ENCODE measurements around the gene LYVE1. TPM values are rescaled to one million over a fixed set of nuclear protein-coding genes. Genes with fewer than 3 reads are reported as not detected.
"Not testable (repeated sequence)": the region's sequence is repeated elsewhere in the genome, so short reads cannot be mapped to it uniquely, and the experiment has no call there.

Gene LYVE1
- total RNA-seq, 1 experiment from 2014 or later = not detected

DNA sequence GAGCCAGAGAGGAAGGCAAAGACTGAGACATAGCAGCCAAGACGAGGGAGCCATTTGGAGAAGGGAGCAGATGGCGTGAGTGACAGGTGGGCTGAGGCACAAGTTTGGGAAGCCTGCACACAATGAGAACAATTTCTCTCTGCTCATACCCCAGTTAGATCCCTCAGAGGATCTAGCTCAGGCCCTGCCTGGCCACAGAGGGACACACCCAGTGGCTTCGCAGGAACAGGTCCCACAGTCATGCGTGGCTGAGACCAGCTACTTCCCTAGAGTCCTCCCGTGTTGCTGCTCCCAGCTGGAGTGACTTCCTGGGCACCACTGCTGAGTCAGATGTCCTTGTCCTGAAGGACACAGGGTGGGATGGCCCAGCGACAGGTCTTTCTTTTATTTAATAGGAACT, 33.4 kb upstream of the LYVE1 start:
- peaks cover 16% of the 10 kb centered on the region for H3K4me1 ChIP-seq (replicated peaks)
- no peak overlapping the region for H3K4me3 ChIP-seq
- no peaks in the 10 kb centered on the region for H3K36me3 ChIP-seq
- no peak for DNase-seq (ENCODE audit: low read depth in 1 of 2, low spot score in 2 of 2)
- H3K27ac ChIP-seq = no peak overlapping the region
- no peaks in the 10 kb centered on the region for H3K9me3 ChIP-seq (replicated peaks)
- H3K27me3 ChIP-seq (replicated peaks) = no peaks in the 10 kb centered on the region

GRCh38 chr11:10600570-10601248, 32.2 kb upstream of the LYVE1 start:
- no peak for DNase-seq (ENCODE audit: low read depth in 1 of 2, low spot score in 2 of 2)
- Histone ChIP-seq H3K9me3 (replicated peaks) (no peaks in the 10 kb centered on the region), H3K4me3 (no peak overlapping the region), H3K4me1 (replicated peaks) (peaks cover 5% of the 10 kb centered on the region), H3K36me3 (no peaks in the 10 kb centered on the region), H3K27ac (no peak overlapping the region), H3K27me3 (replicated peaks) (no peaks in the 10 kb centered on the region)

DNA sequence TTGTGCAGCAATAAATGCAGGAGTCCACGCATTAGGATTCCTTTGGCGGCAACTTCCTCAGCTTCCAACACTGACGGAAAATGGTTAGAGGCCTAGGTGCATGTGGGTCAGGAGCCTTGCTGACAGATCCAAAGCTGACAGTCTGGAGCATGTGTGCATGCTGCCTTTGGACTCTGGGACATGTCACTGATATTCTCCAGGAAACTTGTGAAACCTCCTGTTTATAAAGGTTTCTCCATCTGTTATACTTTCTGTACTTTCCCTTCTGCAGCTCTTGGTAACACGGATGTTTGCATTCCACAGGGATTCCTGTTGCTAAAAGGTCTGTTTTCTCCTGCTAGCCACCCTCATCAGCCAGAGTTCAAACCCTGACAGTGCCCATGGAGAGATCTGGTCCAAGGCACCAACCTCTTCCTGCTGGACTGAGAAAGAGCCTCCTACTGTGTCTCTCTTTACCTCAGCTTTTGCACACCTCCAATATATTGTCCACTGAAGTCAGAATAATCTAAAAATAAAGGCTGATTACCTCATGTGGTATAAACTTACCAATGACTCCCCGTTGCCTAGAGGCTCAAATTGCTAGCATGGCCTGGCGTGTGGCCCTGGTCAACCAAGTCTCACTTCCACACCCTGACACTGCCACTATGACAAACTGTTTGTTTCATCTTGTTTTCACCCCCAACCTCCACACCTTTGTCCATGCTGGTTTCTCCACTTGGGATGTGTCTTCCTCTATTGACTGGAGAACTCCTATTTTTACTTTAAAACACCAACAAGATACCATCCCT, 31.1 kb upstream of the LYVE1 start:
- Histone ChIP-seq H3K4me3 (no peak overlapping the region), H3K27me3 (replicated peaks) (no peaks in the 10 kb centered on the region), H3K4me1 (replicated peaks) (peaks cover 4% of the 10 kb centered on the region; the same call in 1 of the 2 replicates), H3K27ac (no peak overlapping the region), H3K36me3 (no peaks in the 10 kb centered on the region), H3K9me3 (replicated peaks) (no peaks in the 10 kb centered on the region)
- DNase-seq (ENCODE audit: low read depth in 1 of 2, low spot score in 2 of 2) = no peak

DNA sequence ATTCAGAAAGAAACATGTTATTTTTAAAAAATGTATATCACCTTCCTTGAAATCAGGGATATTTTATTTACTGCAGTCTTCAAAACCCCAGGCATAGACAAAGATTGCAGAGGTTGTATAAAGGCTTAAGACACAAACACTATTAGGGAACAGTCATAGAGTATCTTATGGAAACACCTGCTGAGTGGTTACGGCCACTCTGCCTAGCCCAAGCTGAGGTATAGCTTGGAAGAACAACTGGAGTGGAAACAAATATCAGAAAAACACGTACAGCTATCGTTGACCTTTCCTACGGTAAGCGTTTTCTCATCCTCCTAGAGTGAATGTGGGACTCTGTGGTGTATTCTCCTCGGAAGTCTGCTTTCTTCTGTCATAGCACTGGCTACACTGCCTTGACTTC, 30.4 kb upstream of the LYVE1 start:
- Histone ChIP-seq H3K36me3 (no peaks in the 10 kb centered on the region), H3K4me1 (replicated peaks) (peaks cover 9% of the 10 kb centered on the region), H3K27me3 (replicated peaks) (no peaks in the 10 kb centered on the region), H3K4me3 (no peak overlapping the region), H3K9me3 (replicated peaks) (no peaks in the 10 kb centered on the region), H3K27ac (no peak overlapping the region)
- no peak for DNase-seq (ENCODE audit: low read depth in 1 of 2, low spot score in 2 of 2)

DNA sequence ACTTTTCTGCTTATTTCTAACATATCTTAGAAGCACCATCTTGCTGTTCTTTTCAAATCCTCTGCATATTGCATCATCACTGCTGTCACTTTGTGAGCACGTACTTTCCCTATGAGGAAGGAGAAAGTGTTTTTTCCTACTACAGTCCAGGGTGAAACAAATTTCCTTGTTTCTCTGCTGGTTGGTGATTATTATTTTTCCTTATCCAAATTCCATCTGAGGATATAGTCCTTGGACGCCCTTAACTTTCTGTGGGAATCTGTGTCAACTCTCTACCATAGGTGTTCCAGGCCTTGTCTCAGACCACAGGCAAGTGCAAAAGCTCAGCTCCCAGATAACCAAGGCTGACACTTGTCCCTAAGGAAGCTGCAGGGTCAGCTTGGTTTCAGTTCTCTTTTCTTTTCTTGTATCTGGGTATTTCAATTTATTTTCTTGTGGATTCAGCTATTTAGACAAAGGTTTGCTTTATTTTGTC, 29.4 kb upstream of the LYVE1 start:
- no peak overlapping the region for H3K27ac ChIP-seq
- no peaks in the 10 kb centered on the region for H3K36me3 ChIP-seq
- DNase-seq (ENCODE audit: low read depth in 1 of 2, low spot score in 2 of 2) = no peak
- H3K9me3 ChIP-seq (replicated peaks) = no peaks in the 10 kb centered on the region
- H3K27me3 ChIP-seq (replicated peaks) = no peaks in the 10 kb centered on the region
- peaks cover 13% of the 10 kb centered on the region for H3K4me1 ChIP-seq (replicated peaks)
- H3K4me3 ChIP-seq = no peak overlapping the region

DNA sequence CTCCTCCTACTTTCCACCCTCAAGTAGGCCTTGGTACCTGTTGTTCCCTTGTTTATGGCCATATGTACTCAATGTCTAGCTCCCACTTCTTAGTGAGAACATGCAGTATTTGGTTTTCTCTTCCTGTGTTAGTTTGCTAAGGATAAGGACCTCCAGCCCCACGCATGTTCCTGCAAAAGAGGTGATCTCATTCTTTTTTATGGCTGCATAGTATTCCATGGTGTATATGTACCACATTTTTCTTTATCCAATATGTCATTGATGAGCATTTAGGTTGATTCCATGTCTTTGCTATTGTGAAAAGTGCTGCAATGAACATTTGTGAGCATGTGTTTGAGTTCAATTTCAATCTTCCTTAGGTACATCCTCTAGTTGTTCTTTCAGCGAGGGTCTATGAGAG, 27.4 kb upstream of the LYVE1 start:
- not testable (repeated sequence) for H3K27ac ChIP-seq; H3K4me3 ChIP-seq; H3K9me3 ChIP-seq (replicated peaks); H3K27me3 ChIP-seq (replicated peaks); DNase-seq (ENCODE audit: low read depth in 1 of 2, low spot score in 2 of 2); H3K36me3 ChIP-seq
- peaks cover 30% of the 10 kb centered on the region for H3K4me1 ChIP-seq (replicated peaks)

DNA sequence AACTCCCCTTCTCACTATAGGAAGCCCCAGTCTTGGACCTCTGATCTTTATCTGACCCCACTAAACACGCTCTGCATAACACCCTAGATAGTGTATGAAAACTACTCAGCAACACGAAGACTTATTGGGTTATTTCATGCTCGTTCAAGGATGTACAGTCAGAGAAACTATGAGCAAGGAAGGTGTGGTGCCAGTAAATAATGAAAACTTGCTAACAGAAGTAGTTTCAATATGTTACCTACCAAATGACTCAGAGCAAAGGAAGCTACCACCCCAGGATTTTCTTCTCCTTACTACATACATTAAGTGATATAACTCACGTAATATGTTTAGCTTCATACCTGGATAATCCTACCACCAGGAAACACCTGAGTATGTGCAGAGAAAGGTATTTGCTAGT, 25.9 kb upstream of the LYVE1 start:
- no peak overlapping the region for H3K4me3 ChIP-seq
- no peaks in the 10 kb centered on the region for H3K27me3 ChIP-seq (replicated peaks)
- H3K4me1 ChIP-seq (replicated peaks) = peaks cover 29% of the 10 kb centered on the region
- H3K27ac ChIP-seq = no peak overlapping the region
- H3K36me3 ChIP-seq = no peaks in the 10 kb centered on the region
- no peak for DNase-seq (ENCODE audit: low read depth in 1 of 2, low spot score in 2 of 2)
- H3K9me3 ChIP-seq (replicated peaks) = no peaks in the 10 kb centered on the region

GRCh38 chr11:10592331-10592730, 23.9 kb upstream of the LYVE1 start:
- Histone ChIP-seq H3K27ac (peak overlapping the region; percentile 99), H3K9me3 (replicated peaks) (no peaks in the 10 kb centered on the region)
- DNase-seq (ENCODE audit: low read depth in 1 of 2, low spot score in 2 of 2) = peak in 1 of 2 experiments; percentile 80

DNA sequence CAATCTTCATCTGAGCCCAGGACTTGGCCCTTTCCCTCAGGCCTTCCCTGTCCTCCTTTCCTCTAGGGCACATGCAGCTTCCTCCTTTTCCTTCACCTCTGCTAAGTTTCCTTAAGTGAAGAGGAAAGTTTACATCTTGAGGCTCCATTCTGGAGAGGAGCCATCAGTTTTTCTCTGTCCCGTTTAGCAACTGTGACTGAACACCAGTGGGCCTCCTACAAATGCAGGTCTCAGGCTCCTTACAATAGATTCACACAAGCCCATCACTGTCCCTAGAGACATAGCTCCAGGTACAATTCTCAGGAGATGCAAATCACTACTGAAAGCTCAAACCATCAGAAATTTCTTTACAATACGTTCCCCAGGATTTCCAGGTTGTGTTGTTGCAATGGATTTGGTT, 23.3 kb upstream of the LYVE1 start:
- Histone ChIP-seq H3K9me3 (replicated peaks) (no peaks in the 10 kb centered on the region), H3K4me1 (replicated peaks) (peaks cover 37% of the 10 kb centered on the region), H3K4me3 (no peak overlapping the region), H3K36me3 (no peaks in the 10 kb centered on the region), H3K27ac (peak overlapping the region; percentile 99), H3K27me3 (replicated peaks) (no peaks in the 10 kb centered on the region)
- DNase-seq (ENCODE audit: low read depth in 1 of 2, low spot score in 2 of 2) = no peak

More at GRCh38 chr11:10592331-10592730, 23.9 kb upstream of the LYVE1 start:
- no peaks in the 10 kb centered on the region for H3K36me3 ChIP-seq
- H3K4me3 ChIP-seq = no peak overlapping the region
- H3K27me3 ChIP-seq (replicated peaks) = no peaks in the 10 kb centered on the region
- peaks cover 32% of the 10 kb centered on the region for H3K4me1 ChIP-seq (replicated peaks)

- H3K4me1 ChIP-seq (replicated peaks) = peaks cover 39% of the 10 kb centered on the region
- H3K4me3 ChIP-seq = no peak overlapping the region
- no peaks in the 10 kb centered on the region for H3K36me3 ChIP-seq
- H3K9me3 ChIP-seq (replicated peaks) = no peaks in the 10 kb centered on the region
- H3K27me3 ChIP-seq (replicated peaks) = no peaks in the 10 kb centered on the region
- H3K27ac ChIP-seq = peak overlapping the region; percentile 99
- DNase-seq (ENCODE audit: low read depth in 1 of 2, low spot score in 2 of 2) = no peak
These were observed 21.9 kb upstream of the LYVE1 start for GRCh38 chr11:10590218-10590915.

DNA sequence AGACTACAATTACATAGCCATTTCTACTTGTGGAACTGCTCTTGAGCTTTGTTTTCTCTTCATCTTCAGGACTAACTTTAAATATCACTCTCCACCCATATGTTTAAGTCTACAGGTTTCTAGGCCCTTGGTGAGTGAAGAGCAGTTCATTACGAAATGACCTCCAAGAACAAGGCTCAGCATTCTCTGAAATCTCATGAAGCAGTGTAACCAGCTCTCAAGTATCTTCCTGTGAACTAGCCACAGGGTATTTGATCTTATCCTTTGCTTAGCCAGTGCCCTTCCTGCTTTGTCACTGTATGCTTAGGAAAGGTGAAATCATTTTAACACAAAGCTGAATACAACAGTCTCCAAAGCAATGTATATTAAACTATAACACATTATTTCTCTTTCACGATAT, 20.4 kb upstream of the LYVE1 start:
- Histone ChIP-seq H3K4me1 (replicated peaks) (peaks cover 37% of the 10 kb centered on the region), H3K36me3 (no peaks in the 10 kb centered on the region), H3K27me3 (replicated peaks) (no peaks in the 10 kb centered on the region), H3K9me3 (replicated peaks) (no peaks in the 10 kb centered on the region), H3K27ac (no peak overlapping the region), H3K4me3 (no peak overlapping the region)
- no peak for DNase-seq (ENCODE audit: low read depth in 1 of 2, low spot score in 2 of 2)

- no peak overlapping the region for H3K4me3 ChIP-seq
- DNase-seq (ENCODE audit: low read depth in 1 of 2, low spot score in 2 of 2) = no peak
- H3K36me3 ChIP-seq = no peaks in the 10 kb centered on the region
- no peak overlapping the region for H3K27ac ChIP-seq
- H3K27me3 ChIP-seq (replicated peaks) = no peaks in the 10 kb centered on the region
- peaks cover 37% of the 10 kb centered on the region for H3K4me1 ChIP-seq (replicated peaks)
- H3K9me3 ChIP-seq (replicated peaks) = no peaks in the 10 kb centered on the region
These were observed 19.5 kb upstream of the LYVE1 start for GRCh38 chr11:10587995-10588394.

- H3K36me3 ChIP-seq = no peaks in the 10 kb centered on the region
- no peaks in the 10 kb centered on the region for H3K9me3 ChIP-seq (replicated peaks)
- peaks cover 31% of the 10 kb centered on the region for H3K4me1 ChIP-seq (replicated peaks)
- DNase-seq (ENCODE audit: low read depth in 1 of 2, low spot score in 2 of 2) = no peak
- H3K27me3 ChIP-seq (replicated peaks) = no peaks in the 10 kb centered on the region
- H3K4me3 ChIP-seq = no peak overlapping the region
- H3K27ac ChIP-seq = no peak overlapping the region
These were observed 18.9 kb upstream of the LYVE1 start for GRCh38 chr11:10587388-10587787.

- peak in 1 of 2 experiments; percentile 14 for DNase-seq (ENCODE audit: low read depth in 1 of 2, low spot score in 2 of 2)
- Histone ChIP-seq H3K27ac (no peak overlapping the region), H3K4me3 (no peak overlapping the region)
These were observed 15.6 kb upstream of the LYVE1 start for GRCh38 chr11:10584071-10584501.

More at GRCh38 chr11:10584071-10584501, 15.6 kb upstream of the LYVE1 start:
- no peaks in the 10 kb centered on the region for H3K36me3 ChIP-seq
- H3K4me1 ChIP-seq (replicated peaks) = peaks cover 26% of the 10 kb centered on the region
- H3K9me3 ChIP-seq (replicated peaks) = no peaks in the 10 kb centered on the region
- H3K27me3 ChIP-seq (replicated peaks) = no peaks in the 10 kb centered on the region

Data from SJSA1 (cell line).